HepG2 (cell line): ENCODE data around the gene RGS14. TPM values are rescaled to one million over a fixed set of nuclear protein-coding genes. Genes with fewer than 3 reads are reported as not detected.

ENCODE experiments used
- KLF13 ChIP-seq: sonication (generic); formaldehyde crosslinking; IDR thresholded peaks from 2 replicates; pipeline ENCODE4 v1.4.0; 2020; ENCODE audit warnings: mild to moderate bottlenecking, missing genetic modification reagents
- LCORL ChIP-seq, 2 experiments: fragments of 450-650 bp in 1 of 2; sonication (generic) in 1 of 2; formaldehyde crosslinking in 1 of 2; IDR thresholded peaks; 2 replicates each; pipeline versions ENCODE4 v1.5.0 to v1.6.1; 2017 to 2020; ENCODE audit warnings: antibody characterized with exemption in 1 of 2, missing genetic modification reagents in 1 of 2
- MATR3 ChIP-seq: sonication (generic); formaldehyde crosslinking; IDR thresholded peaks from 2 replicates; pipeline ENCODE4 v1.4.0; 2020; ENCODE audit warnings: missing genetic modification reagents
- RBM22 ChIP-seq: fragments of 200-400 bp; formaldehyde crosslinking; optimal IDR thresholded peaks from 2 replicates; pipeline ENCODE3; 2017; ENCODE audit warnings: mild to moderate bottlenecking, low read length, moderate library complexity
- SNAPC4 ChIP-seq: sonication (generic); formaldehyde crosslinking; IDR thresholded peaks from 2 replicates; pipeline ENCODE4 v1.4.0; 2020; ENCODE audit warnings: mild to moderate bottlenecking, missing genetic modification reagents
- SOX13 ChIP-seq, 3 experiments: fragments of 450-650 bp in 1 of 3; sonication (generic) in 1 of 3; formaldehyde crosslinking in 1 of 3; IDR thresholded peaks in 2 of 3; conservative IDR thresholded peaks in 1 of 3; 2 replicates each; pipeline versions ENCODE4 v1.5.0 to v1.6.1; 2016 to 2020; ENCODE audit warnings: antibody characterized with exemption in 1 of 3, mild to moderate bottlenecking in 1 of 3, missing compliant biosample characterization in 1 of 3, missing genetic modification reagents in 1 of 3, moderate library complexity in 1 of 3
- TEF ChIP-seq: sonication (generic); formaldehyde crosslinking; IDR thresholded peaks from 2 replicates; pipeline ENCODE4 v1.5.0; 2020; ENCODE audit warnings: missing genetic modification reagents
- ZNF275 ChIP-seq: sonication (generic); formaldehyde crosslinking; IDR thresholded peaks from 2 replicates; pipeline ENCODE4 v1.8.0; 2022; ENCODE audit warnings: missing genetic modification reagents, mild to moderate bottlenecking, inconsistent platforms, borderline replicate concordance
- ZNF646 ChIP-seq: sonication (generic); formaldehyde crosslinking; IDR thresholded peaks from 2 replicates; pipeline ENCODE4 v1.9.0; 2021; ENCODE audit warnings: mild to moderate bottlenecking, missing genetic modification reagents
- ZNF710 ChIP-seq: sonication (generic); formaldehyde crosslinking; IDR thresholded peaks from 2 replicates; pipeline ENCODE4 v1.5.0; 2020; ENCODE audit warnings: mild to moderate bottlenecking, missing genetic modification reagents, borderline replicate concordance
- ZNF777 ChIP-seq: sonication (generic); formaldehyde crosslinking; IDR thresholded peaks from 2 replicates; pipeline ENCODE4 v1.4.0; 2020; ENCODE audit warnings: missing genetic modification reagents
- polyA plus RNA-seq, 8 experiments: library from polyadenylated mRNA; depleted of rRNA in 3 of 8; stranded (reverse) in 7 of 8; unstranded in 1 of 8; fragments of >200 nt; fragmentation: Illumina TruSeq in 4 of 8; extraction: Trizol in 4 of 8; gene quantifications; 2 replicates each; pipeline versions ENCODE4 v1.2.1 to v1.2.3, GENCODE V29; 2011 to 2016; ENCODE audit warnings: low read depth in 4 of 8, missing spikeins in 1 of 8, mixed read lengths in 1 of 8; ENCODE audit not compliant: insufficient read depth in 1 of 8
- total RNA-seq, 5 experiments: library from RNA; depleted of rRNA; stranded (reverse); fragments of >200 nt; fragmentation: Illumina TruSeq; extraction: Trizol; gene quantifications; 2 replicates each; pipeline ENCODE4 v1.2.3, GENCODE V29; 2016; ENCODE audit warnings: low read depth in 1 of 5

The RGS14 gene
- total and polyA plus RNA-seq, 2 of the 13 experiments (the other 11 are each of a cell fraction or from before 2014, with no cell fraction given), result 11.1 to 17.2 TPM

- no peak for TF ChIP-seq TEF (CRISPR knock-in tag)
- TF ChIP-seq ZNF275 (CRISPR knock-in tag), result no peak
- TF ChIP-seq SOX13 (IDR thresholded peaks at IDR 0.05), result no peak
- no peak; a peak in 1 of 4 replicates for TF ChIP-seq SOX13 (CRISPR knock-in tag; conservative IDR thresholded peaks at IDR 0.05 in 1 of 2, IDR thresholded peaks at IDR 0.05 in 1 of 2)
- no peak for TF ChIP-seq ZNF646 (CRISPR knock-in tag)
- TF ChIP-seq SNAPC4 (CRISPR knock-in tag), result no peak
- TF ChIP-seq RBM22, result no peak
- no peak for TF ChIP-seq MATR3
- TF ChIP-seq KLF13 (CRISPR knock-in tag), result no peak
- TF ChIP-seq ZNF710, result no peak
- no peak for TF ChIP-seq LCORL (IDR thresholded peaks at IDR 0.05)
- peak; percentile 90 for TF ChIP-seq LCORL (CRISPR knock-in tag; IDR thresholded peaks at IDR 0.05)
- no peak for TF ChIP-seq ZNF777
These were observed 12.9 kb downstream of the RGS14 start (continued) for GRCh38 chr5:177370488-177371119.
